ENCODE measurements around the gene ALX4.

Gene ALX4

DNA sequence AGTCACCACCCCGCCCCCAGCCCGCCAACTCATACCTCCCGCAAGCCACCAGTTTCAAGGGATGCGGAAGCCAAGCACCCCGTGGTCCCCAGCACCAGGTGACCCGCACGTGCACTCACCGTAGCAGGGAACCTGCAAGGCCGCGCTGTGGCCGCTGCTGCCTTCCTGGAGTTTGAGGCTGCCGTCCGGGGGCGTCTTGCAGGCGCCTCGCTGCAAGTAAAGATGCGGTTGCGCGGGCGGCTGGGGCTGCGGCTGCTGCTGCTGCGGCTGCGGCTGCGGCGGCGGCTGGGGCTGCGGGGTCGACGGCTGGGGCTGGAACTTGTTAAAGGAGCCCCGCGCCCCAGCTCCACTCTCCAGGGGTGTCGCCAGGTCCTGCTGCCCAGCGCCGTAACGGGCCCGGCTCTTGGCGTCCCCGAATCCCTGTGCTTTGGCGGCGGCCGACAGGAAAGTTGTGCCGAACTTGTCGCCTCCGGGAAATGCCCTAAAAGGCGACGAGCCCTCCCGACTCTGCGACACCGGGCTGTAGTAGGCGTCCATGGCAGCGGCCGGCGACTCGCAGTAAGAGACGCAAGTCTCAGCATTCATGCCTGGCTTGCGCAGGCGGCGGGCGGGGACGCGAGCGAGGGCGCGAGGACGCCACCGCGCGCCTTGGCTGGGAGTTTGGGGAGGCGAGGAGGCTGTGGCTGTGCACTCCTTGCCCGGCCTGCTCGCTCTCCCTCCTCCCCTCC is at the start of gene ALX4:
ALX4 (minus strand) TSS at position 662 of the 728 bp plus-strand sequence; CDS start at position 585, 77 bp downstream.
- in situ Hi-C loops (cut with MboI; ENCODE audit: low sequenced_read_pairs), result no loop called here

DNA sequence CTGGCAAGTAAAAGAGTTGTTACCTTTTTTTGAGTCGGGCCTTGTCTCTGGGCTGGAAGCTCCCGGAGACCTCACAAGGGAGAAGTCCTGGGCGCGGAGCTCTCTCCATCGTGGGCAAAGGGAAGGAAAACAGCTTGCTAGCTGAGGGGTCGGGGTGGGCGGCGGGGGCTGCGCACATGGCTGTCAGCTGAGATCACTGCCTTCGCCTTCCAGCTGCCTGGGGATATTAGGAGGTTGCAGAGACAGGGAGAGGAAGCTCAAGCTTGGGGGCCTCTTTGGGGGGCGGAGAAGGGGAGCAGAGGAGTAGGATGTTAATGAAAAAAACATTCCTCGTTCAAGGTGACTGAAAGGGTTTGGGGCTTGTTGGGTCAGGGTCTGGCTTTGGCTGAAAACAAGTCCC is 49.2 kb upstream of the ALX4 start:
- in situ Hi-C loops (cut with MboI; ENCODE audit: low sequenced_read_pairs), result no loop called here

GRCh38 chr11:44358713-44359112 is 48.8 kb upstream of the ALX4 start:
- in situ Hi-C loops (cut with MboI; ENCODE audit: low sequenced_read_pairs), result no loop called here

DNA sequence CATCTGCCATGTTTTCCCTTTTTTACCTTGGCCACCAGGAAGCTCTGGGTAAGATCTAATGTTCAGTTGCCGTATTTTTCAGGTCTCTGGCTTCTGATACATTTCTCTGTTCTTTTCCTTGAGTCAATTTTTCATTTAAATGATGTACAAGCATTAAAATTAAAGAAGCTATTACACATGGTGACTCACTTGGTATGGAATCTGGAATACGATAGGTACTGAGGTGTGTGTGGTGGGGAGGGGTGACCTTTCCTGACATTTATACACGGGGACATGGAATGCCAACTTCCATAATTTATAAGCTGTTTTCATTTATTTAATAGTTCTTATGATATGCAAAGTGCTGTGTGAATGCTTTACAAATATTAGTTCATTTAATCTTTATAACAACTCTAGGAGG is 47.8 kb upstream of the ALX4 start:
- in situ Hi-C loops (cut with MboI; ENCODE audit: low sequenced_read_pairs), result no loop called here

- in situ Hi-C loops (cut with MboI; ENCODE audit: low sequenced_read_pairs), result no loop called here
Observed at GRCh38 chr11:44356351-44356750, 46.4 kb upstream of the ALX4 start.

GRCh38 chr11:44351898-44352498 is 42.1 kb upstream of the ALX4 start:
- in situ Hi-C loops (cut with MboI; ENCODE audit: low sequenced_read_pairs), result no loop called here

DNA sequence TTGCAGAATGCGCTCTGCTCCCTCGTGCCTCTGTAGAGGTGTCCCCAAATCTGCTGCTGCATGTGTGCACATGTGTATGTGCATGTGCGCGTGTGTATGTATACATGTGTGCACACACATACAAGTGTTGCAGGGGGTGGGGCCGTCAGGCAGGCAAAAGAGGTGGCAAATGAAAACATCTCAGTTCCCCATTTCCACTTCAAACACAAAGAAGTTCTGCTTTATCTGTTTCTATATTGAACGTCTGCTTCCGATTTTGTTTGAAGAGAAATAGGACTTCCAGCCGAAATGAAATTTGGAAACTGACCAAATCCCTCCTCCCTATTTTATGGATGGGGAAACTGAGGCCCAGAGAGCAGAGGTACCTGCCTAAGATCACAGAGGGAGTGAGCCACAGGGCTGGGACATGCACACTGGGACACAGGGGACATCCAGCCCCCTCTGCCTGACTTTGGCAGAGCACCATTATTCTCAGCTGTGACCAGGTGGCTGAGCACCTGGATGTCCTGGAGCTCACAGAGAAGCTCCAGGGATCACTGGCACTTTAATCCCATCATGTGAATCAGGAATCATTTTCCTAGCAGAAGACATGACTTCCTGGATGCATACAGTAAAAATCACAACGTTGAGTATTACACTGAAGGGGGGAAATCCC is 41.2 kb upstream of the ALX4 start:
- in situ Hi-C loops (cut with MboI; ENCODE audit: low sequenced_read_pairs), result no loop called here

DNA sequence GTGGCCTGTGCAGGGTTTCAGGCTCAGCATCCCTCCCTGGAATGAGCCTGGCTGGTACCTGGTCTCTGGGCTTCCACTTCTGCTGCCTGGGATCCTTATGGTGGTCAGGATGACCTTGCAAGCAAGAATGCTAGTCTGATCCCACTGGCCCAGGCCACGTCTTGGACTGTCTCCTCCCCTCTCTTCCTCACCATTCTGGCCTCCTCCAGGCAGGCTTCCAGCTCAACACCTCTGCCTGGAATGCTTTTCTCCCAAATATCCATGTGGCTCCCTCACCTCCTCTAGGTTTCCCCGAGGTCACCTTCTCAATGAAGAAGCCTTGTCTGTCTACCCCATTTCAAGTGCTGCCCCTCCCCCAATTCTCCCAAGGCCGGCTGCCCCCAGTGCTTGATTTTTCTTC is 39.4 kb upstream of the ALX4 start:
- in situ Hi-C loops (cut with MboI; ENCODE audit: low sequenced_read_pairs), result no loop called here

DNA sequence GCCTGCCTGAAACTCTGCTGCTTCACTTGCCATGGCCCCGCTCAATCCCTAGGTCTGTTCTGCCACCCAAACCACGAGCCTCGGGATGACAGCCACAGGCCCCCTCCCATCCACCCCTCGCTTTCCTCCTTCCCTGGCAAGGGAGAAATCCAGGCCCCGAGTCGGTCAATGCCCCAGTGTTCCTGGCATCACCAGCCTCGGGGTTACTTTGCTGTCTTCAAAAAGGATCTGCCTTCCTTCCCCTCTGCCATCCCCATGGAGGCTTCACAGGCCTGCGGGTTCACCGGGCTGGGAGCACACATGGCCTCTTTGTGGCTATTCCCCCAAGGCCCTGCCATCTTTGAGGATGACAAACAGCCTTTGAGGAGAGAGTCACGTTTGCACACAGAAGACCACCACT is 38.8 kb upstream of the ALX4 start:
- in situ Hi-C loops (cut with MboI; ENCODE audit: low sequenced_read_pairs), result no loop called here

- in situ Hi-C loops (cut with MboI; ENCODE audit: low sequenced_read_pairs), result no loop called here
Observed at GRCh38 chr11:44348114-44348513, 38.2 kb upstream of the ALX4 start.

DNA sequence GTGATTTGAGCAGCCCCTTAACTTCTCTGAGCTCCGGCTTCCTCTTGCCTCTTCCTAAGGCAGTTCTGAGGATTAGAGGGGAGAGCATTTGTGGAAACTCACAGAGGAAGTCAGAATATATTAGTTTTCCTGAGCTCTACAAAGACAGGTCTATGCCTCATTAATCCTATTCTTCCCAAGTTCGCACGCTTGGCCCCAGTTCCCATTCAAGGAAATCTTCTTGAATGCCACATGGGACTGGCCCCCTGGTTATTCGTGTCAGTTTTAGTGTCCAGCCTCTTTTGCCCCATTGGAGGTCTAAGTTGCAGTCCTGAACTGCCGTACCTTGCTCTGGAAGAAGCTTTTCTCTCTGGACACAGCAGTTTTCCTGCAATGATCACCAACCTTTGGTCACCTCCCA is 37.6 kb upstream of the ALX4 start:
- in situ Hi-C loops (cut with MboI; ENCODE audit: low sequenced_read_pairs), result no loop called here

- in situ Hi-C loops (cut with MboI; ENCODE audit: low sequenced_read_pairs), result no loop called here
Observed at GRCh38 chr11:44346983-44347382, 37.0 kb upstream of the ALX4 start.

- in situ Hi-C loops (cut with MboI; ENCODE audit: low sequenced_read_pairs), result no loop called here
Observed at GRCh38 chr11:44345781-44346180, 35.8 kb upstream of the ALX4 start.

DNA sequence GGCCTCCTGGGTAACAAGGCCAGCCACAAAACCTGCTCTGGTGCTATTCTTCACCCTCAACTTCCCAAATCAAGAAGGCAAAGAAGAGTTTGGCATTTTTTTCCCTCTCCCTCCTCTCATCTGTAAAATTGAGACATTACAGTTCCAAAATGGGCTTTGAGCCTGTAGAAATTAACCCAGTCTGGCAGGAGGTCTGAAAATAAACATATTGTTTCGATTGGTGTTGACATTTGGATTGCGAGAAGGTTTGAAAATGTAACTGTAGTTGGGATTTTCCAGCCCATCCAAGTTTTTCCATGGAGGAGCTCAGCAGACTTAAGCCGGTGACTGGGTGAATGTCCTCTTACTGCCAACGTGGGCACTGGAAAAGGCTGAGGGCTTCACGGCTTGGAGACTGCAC is 35.0 kb upstream of the ALX4 start:
- in situ Hi-C loops (cut with MboI; ENCODE audit: low sequenced_read_pairs), result no loop called here

DNA sequence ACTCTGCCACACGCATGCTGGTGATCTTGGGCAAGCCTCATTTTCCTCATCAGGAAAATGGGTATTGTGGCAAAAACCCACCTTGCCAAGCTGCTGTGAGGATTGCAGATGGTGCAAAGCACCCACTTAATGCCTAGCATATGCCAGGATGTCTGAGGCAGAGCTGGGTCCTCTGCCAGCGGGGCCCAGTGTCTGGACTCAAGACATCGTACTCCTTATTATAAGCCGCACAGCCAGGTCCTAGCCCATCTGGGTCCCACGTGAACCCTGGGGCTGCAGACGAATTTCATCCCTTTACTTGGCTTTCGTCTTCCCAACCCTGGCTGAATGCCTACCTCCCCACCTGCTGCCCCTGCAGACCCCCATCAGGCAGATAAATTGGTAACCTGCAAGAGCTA is 34.5 kb upstream of the ALX4 start:
- in situ Hi-C loops (cut with MboI; ENCODE audit: low sequenced_read_pairs), result no loop called here

DNA sequence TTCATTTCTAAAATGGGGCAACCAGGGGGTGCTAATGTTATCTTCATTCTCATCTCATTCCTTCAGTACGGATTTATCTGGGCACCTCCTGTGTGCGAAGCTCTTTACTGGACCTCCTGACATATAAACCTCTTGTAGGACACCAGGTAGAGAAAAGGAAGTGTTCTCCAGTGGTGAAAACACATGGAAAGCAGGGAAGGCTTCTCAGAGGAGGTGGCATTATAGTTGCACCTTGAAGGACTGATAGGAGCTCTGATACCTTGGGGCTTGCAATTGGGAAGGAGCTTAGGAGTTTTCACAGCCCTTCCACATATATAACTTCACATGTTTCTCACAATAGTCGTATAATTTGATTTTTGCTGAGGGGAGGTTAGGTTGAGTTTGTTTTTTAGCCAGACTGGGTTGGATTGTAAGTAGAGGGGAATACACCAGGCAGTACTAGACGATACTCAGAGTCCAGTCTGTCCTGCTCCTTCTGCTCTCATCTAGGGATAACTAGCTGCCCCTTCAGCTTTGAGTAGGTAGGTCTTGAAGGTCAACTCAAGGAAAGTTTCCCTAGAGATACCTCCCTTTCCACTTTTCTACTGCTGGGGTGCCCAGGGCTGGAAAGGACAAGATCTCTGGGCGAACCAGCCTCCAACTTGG is 34.0 kb upstream of the ALX4 start:
- in situ Hi-C loops (cut with MboI; ENCODE audit: low sequenced_read_pairs), result no loop called here

DNA sequence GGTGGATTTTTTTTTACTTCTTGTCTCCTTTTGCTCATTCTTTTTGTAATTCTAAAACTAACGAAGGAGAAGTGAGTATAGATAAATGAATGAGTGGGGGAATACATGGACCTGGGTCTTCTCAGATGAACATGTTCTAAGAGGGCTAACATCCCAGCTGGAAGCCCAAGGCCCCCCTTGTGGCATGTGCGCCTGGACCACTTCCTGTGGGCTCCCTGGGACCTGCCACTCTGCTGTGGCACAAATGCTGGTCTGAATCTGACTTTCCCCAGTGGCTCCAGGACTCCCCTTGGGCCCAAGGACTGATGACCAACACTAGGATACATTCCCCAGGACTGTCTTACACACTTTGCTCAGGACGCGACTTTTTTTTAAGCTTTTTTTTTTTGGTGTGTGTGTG is 32.7 kb upstream of the ALX4 start:
- in situ Hi-C loops (cut with MboI; ENCODE audit: low sequenced_read_pairs), result no loop called here

- in situ Hi-C loops (cut with MboI; ENCODE audit: low sequenced_read_pairs), result no loop called here
Observed at GRCh38 chr11:44340656-44341055, 30.7 kb upstream of the ALX4 start.

- in situ Hi-C loops (cut with MboI; ENCODE audit: low sequenced_read_pairs), result no loop called here
Observed at GRCh38 chr11:44339530-44339883, 29.6 kb upstream of the ALX4 start.

GRCh38 chr11:44338698-44339529 is 29.0 kb upstream of the ALX4 start:
- in situ Hi-C loops (cut with MboI; ENCODE audit: low sequenced_read_pairs), result no loop called here

DNA sequence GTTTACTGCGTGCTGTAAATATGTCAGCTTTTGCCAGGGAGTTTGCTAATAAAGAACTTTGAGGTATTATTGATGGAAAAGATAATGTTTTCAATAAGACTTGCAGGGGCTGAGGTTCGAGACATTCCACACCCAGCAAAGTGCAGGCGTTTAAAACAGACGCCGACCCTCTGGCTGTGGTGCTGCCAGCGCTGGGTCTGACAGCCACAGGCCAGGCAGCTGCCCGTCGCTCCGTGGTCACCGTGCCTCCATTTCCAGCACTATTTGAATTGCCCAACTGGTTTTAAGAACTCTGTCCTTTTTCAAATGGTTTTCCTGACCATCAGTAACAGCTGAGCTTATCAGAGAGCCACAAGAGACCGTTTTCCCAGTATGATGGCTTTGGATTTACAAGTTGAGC is 28.1 kb upstream of the ALX4 start:
- in situ Hi-C loops (cut with MboI; ENCODE audit: low sequenced_read_pairs), result no loop called here
